Activated CD8-positive, alpha-beta T cell treated with anti-CD3 and anti-CD28 coated beads for 36 hours (primary cell): ENCODE data around the gene NLRP10. TPM values are rescaled to one million over a fixed set of nuclear protein-coding genes. Genes with fewer than 3 reads are reported as not detected.

Experiments
- ATAC-seq: fragments of 200-7000 bp; cut with Tn5 transposase; one replicate; pipeline ENCODE4 v1.10.0; 2021; ENCODE audit warnings: mild to moderate bottlenecking, moderate library complexity
- CTCF ChIA-PET: fragments of 350-600 bp; sonication (Branson Sonifier 250); formaldehyde crosslinking; loops from one replicate; lab custom pipeline; 2021; ENCODE audit warnings: antibody characterized with exemption; lab: Charles Lee
- POLR2A ChIA-PET: fragments of 350-600 bp; sonication (Branson Sonifier 250); formaldehyde crosslinking; loops from one replicate; lab custom pipeline; 2021; ENCODE audit warnings: antibody characterized with exemption; lab: Charles Lee
- DNase-seq: peaks from one replicate; pipeline ENCODE4 v3.0.0-alpha.2; 2020
- H3K27ac Mint-ChIP-seq: one replicate; pipeline ENCODE4 v1.8.0; 2021; ENCODE audit warnings: mild to moderate bottlenecking, mixed read lengths
- H3K27me3 Mint-ChIP-seq: one replicate; pipeline ENCODE4 v1.8.0; 2021; ENCODE audit warnings: mixed read lengths
- H3K36me3 Mint-ChIP-seq: one replicate; pipeline ENCODE4 v1.8.0; 2021; ENCODE audit warnings: low read depth, mixed read lengths
- H3K4me1 Mint-ChIP-seq: one replicate; pipeline ENCODE4 v1.8.0; 2021; ENCODE audit warnings: low read depth, mixed read lengths
- H3K4me3 Mint-ChIP-seq: one replicate; pipeline ENCODE4 v1.8.0; 2021; ENCODE audit warnings: mild to moderate bottlenecking, moderate library complexity, mixed read lengths
- H3K9me3 Mint-ChIP-seq: one replicate; pipeline ENCODE4 v1.8.0; 2021; ENCODE audit warnings: mixed read lengths
- intact Hi-C: fragments of 100-400 bp; cut with micrococcal nuclease; formaldehyde crosslinking; loops from one replicate; pipeline ENCODE4 v1.10.0; 2022
- total RNA-seq, 2 experiments: library from RNA; stranded (reverse); gene quantifications; one replicate each; pipeline ENCODE4 v1.2.3, GENCODE V29; 2021
- TF ChIP-seq, protein P1 (sequence below): fragments of 200-600 bp; IDR thresholded peaks from one replicate; pipeline ENCODE4 v1.8.0; 2022; ENCODE audit warnings: antibody characterized with exemption, mild to moderate bottlenecking

Gene NLRP10
- total RNA-seq, 2 experiments from 2014 or later = not detected

DNA sequence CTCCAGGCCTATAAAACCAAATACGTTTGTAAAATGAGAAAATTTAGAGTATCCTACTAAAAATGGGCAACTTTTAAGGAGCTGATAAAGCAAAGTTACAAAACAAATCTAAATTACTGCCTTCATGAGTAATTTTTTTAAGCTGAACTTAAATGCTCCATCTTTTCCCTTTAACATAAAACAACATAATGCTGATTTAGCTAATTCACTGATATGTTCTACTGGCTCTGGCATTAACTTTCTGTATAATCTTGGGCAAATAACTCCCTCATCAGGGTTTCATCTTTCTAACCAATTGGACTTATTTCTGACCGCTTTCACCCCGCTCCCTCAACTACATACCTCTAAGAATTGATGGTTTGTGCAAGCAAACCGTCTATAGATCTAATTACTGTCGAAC, 24.1 kb downstream of the NLRP10 start:
- POLR2A ChIA-PET = no interaction called here
- no peaks in the 10 kb centered on the region for H3K4me1 Mint-ChIP-seq
- TF ChIP-seq, protein P1, sequence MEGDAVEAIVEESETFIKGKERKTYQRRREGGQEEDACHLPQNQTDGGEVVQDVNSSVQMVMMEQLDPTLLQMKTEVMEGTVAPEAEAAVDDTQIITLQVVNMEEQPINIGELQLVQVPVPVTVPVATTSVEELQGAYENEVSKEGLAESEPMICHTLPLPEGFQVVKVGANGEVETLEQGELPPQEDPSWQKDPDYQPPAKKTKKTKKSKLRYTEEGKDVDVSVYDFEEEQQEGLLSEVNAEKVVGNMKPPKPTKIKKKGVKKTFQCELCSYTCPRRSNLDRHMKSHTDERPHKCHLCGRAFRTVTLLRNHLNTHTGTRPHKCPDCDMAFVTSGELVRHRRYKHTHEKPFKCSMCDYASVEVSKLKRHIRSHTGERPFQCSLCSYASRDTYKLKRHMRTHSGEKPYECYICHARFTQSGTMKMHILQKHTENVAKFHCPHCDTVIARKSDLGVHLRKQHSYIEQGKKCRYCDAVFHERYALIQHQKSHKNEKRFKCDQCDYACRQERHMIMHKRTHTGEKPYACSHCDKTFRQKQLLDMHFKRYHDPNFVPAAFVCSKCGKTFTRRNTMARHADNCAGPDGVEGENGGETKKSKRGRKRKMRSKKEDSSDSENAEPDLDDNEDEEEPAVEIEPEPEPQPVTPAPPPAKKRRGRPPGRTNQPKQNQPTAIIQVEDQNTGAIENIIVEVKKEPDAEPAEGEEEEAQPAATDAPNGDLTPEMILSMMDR = no peak
- H3K27ac Mint-ChIP-seq = no peak overlapping the region
- peaks cover 9% of the 10 kb centered on the region for H3K9me3 Mint-ChIP-seq
- no peak for DNase-seq
- intact Hi-C loops = no loop called here
- CTCF ChIA-PET = no interaction called here
- H3K27me3 Mint-ChIP-seq = peaks cover 7% of the 10 kb centered on the region
- no peak for ATAC-seq
- no peaks in the 10 kb centered on the region for H3K36me3 Mint-ChIP-seq
- H3K4me3 Mint-ChIP-seq = no peak overlapping the region

- ATAC-seq (no peak), DNase-seq (no peak)
- no peak overlapping the region for H3K4me3 Mint-ChIP-seq
- ChIA-PET POLR2A (no interaction called here), CTCF (no interaction called here)
- no peaks in the 10 kb centered on the region for H3K4me1 Mint-ChIP-seq
- TF ChIP-seq, protein P1 = no peak
- intact Hi-C loops = no loop called here
- no peak overlapping the region for H3K27ac Mint-ChIP-seq
- peaks cover 21% of the 10 kb centered on the region for H3K27me3 Mint-ChIP-seq
- no peaks in the 10 kb centered on the region for H3K36me3 Mint-ChIP-seq
- H3K9me3 Mint-ChIP-seq = no peaks in the 10 kb centered on the region
These were observed 28.6 kb downstream of the NLRP10 start for GRCh38 chr11:7936615-7937014.

DNA sequence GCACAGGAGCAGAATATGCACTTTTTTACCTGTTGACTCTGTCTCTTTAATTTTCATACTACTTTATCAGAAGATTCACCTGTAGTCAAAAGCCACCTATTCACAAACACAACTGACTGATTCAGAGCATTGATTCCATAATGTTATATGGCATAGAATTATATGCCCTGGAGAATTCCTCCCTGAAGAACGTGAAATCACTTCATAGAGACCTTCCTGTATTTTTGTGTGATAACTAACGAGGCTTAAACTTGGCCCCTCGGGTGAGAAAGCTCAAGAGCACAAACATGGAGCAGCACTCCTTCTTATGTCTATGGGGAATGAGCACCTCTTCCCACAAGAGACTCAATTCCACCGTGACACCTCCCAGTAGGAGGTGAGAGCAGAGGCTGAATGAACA, 34.1 kb downstream of the NLRP10 start, which contains the start of gene OR10A6:
Gene OR10A6, minus strand, starts transcription at position 101 of the 400 bp plus-strand sequence. CDS start 2,606 bp downstream, outside the sequence.
- peaks cover 24% of the 10 kb centered on the region for H3K27me3 Mint-ChIP-seq
- H3K27ac Mint-ChIP-seq = no peak within 1 kb of the TSS
- H3K4me3 Mint-ChIP-seq = no peak within 1 kb of the TSS
- H3K4me1 Mint-ChIP-seq = no peaks in the 10 kb centered on the region
- ChIA-PET CTCF (no interaction called here), POLR2A (no interaction called here)
- no peaks in the 10 kb centered on the region for H3K36me3 Mint-ChIP-seq
- TF ChIP-seq, protein P1 = no peak
- DNase-seq (no peak), ATAC-seq (no peak)
- no peaks in the 10 kb centered on the region for H3K9me3 Mint-ChIP-seq
- intact Hi-C loops = no loop called here

DNA sequence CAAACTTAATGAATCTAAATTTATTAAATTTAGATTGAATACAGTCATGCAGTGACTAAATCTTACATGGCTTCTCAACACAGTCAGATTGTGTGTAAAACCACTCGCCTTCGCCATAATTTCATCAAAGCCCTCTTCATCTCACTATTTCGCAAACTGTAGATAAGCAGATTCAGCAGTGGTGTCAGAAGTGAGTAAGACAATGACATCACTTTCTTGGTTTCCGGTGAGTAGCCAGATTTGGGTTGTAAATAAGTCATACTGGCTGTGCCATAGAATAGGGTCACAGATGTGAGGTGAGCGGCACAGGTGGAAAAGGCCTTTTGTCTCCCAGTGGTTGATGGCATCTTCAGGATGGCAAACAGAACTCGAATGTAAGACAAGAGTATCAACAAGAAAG, 37.6 kb downstream of the NLRP10 start:
- ChIA-PET CTCF (no interaction called here), POLR2A (no interaction called here)
- Mint-ChIP-seq H3K4me1 (no peaks in the 10 kb centered on the region), H3K9me3 (no peaks in the 10 kb centered on the region), H3K27me3 (peaks cover 12% of the 10 kb centered on the region), H3K27ac (no peak overlapping the region), H3K4me3 (no peak overlapping the region), H3K36me3 (no peaks in the 10 kb centered on the region)
- ATAC-seq (no peak), DNase-seq (no peak)
- intact Hi-C loops = no loop called here
- TF ChIP-seq, protein P1 = no peak

DNA sequence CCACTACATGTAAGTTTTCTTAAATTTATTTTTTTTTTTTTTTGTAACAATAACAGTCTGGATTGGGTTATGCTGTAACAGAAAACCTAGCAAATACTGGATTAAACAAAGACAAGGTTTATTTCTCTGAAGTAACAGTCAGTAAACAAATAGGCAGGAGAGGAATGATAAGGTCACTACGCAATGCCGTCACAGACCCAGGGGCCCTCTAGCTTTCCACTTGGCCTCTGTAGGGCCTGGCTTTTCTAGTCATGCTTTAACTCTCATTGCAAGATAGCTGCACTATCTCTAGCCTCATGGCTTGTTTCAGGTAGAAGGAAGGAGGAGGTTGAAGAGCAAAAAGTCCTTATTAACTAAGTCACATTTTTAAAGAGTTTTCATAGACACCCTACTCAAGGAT, 40.7 kb downstream of the NLRP10 start:
- intact Hi-C loops = no loop called here
- ATAC-seq = no peak
- no peak overlapping the region for H3K27ac Mint-ChIP-seq
- H3K4me1 Mint-ChIP-seq = no peaks in the 10 kb centered on the region
- no peaks in the 10 kb centered on the region for H3K36me3 Mint-ChIP-seq
- no peak for DNase-seq
- POLR2A ChIA-PET = no interaction called here
- CTCF ChIA-PET = interaction anchor here (1.0 kb wide), 1 partner anchor 62 kb away, joined by 3 read pairs; the partner anchor contains the start of gene EIF3F
- H3K9me3 Mint-ChIP-seq = no peaks in the 10 kb centered on the region
- peaks cover 7% of the 10 kb centered on the region for H3K27me3 Mint-ChIP-seq
- TF ChIP-seq, protein P1 = no peak
- no peak overlapping the region for H3K4me3 Mint-ChIP-seq
